Mesenteric fat pad (tissue), 1 donor: ENCODE data around the gene RND3. TPM values are rescaled to one million over a fixed set of nuclear protein-coding genes. Genes with fewer than 3 reads are reported as not detected.

Source experiments
- DNase-seq: peaks from one replicate; pipeline ENCODE4 v3.0.0-alpha.2; 2020; ENCODE audit warnings: low spot score
- total RNA-seq: library from RNA; stranded (reverse); fragmentation: NEBNext Ultra II Directional; extraction: Animal tissue kit (Norgen Biotek cat#: 25700); gene quantifications from one replicate; pipeline ENCODE4 v1.2.1, GENCODE V29; 2021
- donor health status: DM: yes; HTN: yes; CAD: no.

Gene RND3
- total RNA-seq, 1 donor from 2014 or later, result 225 TPM

- DNase-seq, result no peak
Observed at GRCh38 chr2:150445398-150445797, 42.1 kb downstream of the RND3 start.

- DNase-seq, result no peak
Observed at GRCh38 chr2:150442484-150442883, 45.0 kb downstream of the RND3 start.

GRCh38 chr2:150441784-150442183 is 45.7 kb downstream of the RND3 start:
- DNase-seq, result no peak

- no peak for DNase-seq
Observed at GRCh38 chr2:150441226-150441625, 46.2 kb downstream of the RND3 start.

GRCh38 chr2:150438654-150439053 is 48.8 kb downstream of the RND3 start:
- DNase-seq, result no peak

- DNase-seq, result no peak
Observed at GRCh38 chr2:150438041-150438440, 49.4 kb downstream of the RND3 start.

- no peak for DNase-seq
Observed at GRCh38 chr2:150432312-150432625, 55.2 kb downstream of the RND3 start.

- DNase-seq, result no peak
Observed at GRCh38 chr2:150431561-150432311, 55.7 kb downstream of the RND3 start.

GRCh38 chr2:150429384-150429961 is 58.0 kb downstream of the RND3 start:
- no peak for DNase-seq

- no peak for DNase-seq
Observed at GRCh38 chr2:150428641-150429040, 58.8 kb downstream of the RND3 start.

- DNase-seq, result no peak
Observed at GRCh38 chr2:150427298-150427697, 60.2 kb downstream of the RND3 start.

- DNase-seq, result no peak
Observed at GRCh38 chr2:150426724-150427123, 60.7 kb downstream of the RND3 start.

GRCh38 chr2:150426315-150426714 is 61.2 kb downstream of the RND3 start:
- no peak for DNase-seq

GRCh38 chr2:150425121-150425955 is 62.1 kb downstream of the RND3 start:
- DNase-seq, result no peak

GRCh38 chr2:150424406-150424805 is 63.1 kb downstream of the RND3 start:
- DNase-seq, result no peak

GRCh38 chr2:150421126-150421651 is 66.3 kb downstream of the RND3 start:
- DNase-seq, result no peak

- DNase-seq, result no peak
Observed at GRCh38 chr2:150418916-150419315, 68.6 kb downstream of the RND3 start.
